BE2C (cell line): Measurements from ENCODE around the gene TXLNB.

Experiments used
- DNase-seq: peaks from one replicate; pipeline ENCODE4 v3.0.0-alpha.2; 2020
- H3K27me3 ChIP-seq: fragments of 250-450 bp; sonication (Bioruptor Pico); 2 replicates; pipeline ENCODE4 v1.5.1; 2020; ENCODE audit warnings: mild to moderate bottlenecking
- H3K36me3 ChIP-seq: fragments of 250-450 bp; sonication (Bioruptor Pico); 2 replicates; pipeline ENCODE4 v1.5.1; 2020; ENCODE audit warnings: mild to moderate bottlenecking
- H3K4me1 ChIP-seq: fragments of 250-450 bp; sonication (Bioruptor Pico); 2 replicates; pipeline ENCODE4 v1.5.1; 2020
- H3K4me3 ChIP-seq: 2 replicates; pipeline ENCODE4 v1.5.1; 2011; ENCODE audit warnings: low read depth, low read length
- H3K9me3 ChIP-seq: fragments of 250-450 bp; sonication (Bioruptor Pico); 2 replicates; pipeline ENCODE4 v1.5.1; 2020
- TF ChIP-seq, protein P1 (sequence below): IDR thresholded peaks from 2 replicates; pipeline ENCODE4 v1.5.1; 2012; ENCODE audit warnings: mild to moderate bottlenecking, low read depth, low read length

Gene TXLNB

DNA sequence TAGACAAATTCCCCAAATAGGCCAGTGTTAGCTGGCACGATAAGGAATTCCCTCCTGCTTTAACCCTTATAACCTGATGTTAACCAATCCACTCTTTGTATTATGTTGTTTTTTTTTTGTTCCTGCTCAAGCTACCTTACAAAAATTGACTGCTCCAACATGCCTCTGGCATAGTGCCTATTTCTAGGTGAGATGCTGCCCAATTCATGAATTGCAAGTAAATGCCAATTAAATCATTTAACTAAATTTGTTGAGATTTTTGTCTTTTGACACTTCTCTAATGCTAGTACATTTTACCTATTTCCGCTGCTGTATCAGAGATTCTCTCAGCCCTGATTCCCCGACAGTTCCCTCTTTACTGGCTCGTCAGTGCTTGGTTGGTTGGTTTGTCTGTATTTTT, 90.4 kb downstream of the TXLNB start:
- TF ChIP-seq, protein P1, sequence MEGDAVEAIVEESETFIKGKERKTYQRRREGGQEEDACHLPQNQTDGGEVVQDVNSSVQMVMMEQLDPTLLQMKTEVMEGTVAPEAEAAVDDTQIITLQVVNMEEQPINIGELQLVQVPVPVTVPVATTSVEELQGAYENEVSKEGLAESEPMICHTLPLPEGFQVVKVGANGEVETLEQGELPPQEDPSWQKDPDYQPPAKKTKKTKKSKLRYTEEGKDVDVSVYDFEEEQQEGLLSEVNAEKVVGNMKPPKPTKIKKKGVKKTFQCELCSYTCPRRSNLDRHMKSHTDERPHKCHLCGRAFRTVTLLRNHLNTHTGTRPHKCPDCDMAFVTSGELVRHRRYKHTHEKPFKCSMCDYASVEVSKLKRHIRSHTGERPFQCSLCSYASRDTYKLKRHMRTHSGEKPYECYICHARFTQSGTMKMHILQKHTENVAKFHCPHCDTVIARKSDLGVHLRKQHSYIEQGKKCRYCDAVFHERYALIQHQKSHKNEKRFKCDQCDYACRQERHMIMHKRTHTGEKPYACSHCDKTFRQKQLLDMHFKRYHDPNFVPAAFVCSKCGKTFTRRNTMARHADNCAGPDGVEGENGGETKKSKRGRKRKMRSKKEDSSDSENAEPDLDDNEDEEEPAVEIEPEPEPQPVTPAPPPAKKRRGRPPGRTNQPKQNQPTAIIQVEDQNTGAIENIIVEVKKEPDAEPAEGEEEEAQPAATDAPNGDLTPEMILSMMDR = no peak
- Histone ChIP-seq H3K36me3 (no peaks in the 10 kb centered on the region), H3K9me3 (no peaks in the 10 kb centered on the region), H3K27me3 (no peaks in the 10 kb centered on the region), H3K4me1 (no peaks in the 10 kb centered on the region), H3K4me3 (no peak overlapping the region)
- no peak for DNase-seq

DNA sequence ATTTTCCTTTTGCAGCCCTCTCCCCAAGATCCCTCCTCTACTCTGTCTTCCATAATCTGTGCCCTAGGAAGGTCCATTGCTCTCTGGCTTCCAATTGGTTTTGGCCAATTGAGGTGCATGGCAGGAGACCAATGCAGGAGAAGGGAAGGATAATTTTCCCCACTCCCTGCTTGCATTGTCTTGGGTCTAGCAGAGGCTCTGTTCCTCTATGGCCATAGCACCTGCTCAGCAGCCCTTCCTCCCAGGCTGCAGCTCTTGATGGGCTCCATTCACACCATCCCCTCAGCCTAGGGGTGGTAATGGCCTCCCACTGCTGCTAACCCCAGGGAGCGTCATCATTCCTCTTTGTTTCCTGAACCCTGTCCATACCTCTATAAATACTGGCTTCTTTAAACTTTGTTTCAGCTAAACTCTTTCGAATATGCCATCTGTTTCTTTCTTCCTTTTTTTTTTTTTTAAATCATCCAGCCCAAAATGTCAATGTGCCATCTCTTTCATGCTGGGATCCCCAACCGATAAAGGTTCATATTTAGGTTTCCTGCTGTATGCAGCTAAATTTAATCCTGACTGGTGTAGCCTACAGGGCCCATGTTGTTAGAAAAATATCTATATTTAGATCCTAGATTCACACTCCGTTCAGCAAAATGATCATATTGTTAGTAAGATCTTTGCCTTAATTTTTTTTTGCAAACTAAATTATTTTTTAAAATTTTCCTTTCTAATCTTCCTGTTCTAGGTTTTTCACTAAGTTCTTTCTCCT, 93.1 kb downstream of the TXLNB start:
- DNase-seq = no peak
- TF ChIP-seq, protein P1 = no peak
- Histone ChIP-seq H3K36me3 (no peaks in the 10 kb centered on the region), H3K4me1 (no peaks in the 10 kb centered on the region), H3K4me3 (no peak overlapping the region), H3K27me3 (no peaks in the 10 kb centered on the region), H3K9me3 (no peaks in the 10 kb centered on the region)

DNA sequence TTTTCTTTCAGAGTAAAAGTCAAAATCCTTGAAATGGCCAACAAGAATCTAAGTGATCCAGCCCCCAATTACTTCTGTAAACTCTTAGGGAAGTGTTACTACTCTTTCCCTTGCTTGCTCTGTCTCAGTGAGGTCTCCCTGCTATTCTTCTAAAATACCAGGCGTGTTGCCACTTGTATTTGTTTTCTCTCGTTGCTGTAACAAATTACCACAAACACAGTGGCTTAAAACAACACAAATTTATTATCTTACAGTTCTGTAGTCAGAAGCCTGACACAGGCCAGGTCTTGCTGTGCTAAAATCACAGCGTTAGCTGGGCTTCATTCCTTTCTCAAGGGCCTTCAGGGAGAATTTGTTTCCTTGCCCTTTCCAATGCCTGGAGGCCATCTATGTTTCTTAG, 97.1 kb downstream of the TXLNB start:
- TF ChIP-seq, protein P1 = no peak
- Histone ChIP-seq H3K4me3 (no peak overlapping the region), H3K4me1 (no peaks in the 10 kb centered on the region), H3K36me3 (no peaks in the 10 kb centered on the region), H3K27me3 (no peaks in the 10 kb centered on the region), H3K9me3 (no peaks in the 10 kb centered on the region)
- no peak for DNase-seq
